ENCODE measurements around the gene SCNN1B.

The SCNN1B gene

DNA sequence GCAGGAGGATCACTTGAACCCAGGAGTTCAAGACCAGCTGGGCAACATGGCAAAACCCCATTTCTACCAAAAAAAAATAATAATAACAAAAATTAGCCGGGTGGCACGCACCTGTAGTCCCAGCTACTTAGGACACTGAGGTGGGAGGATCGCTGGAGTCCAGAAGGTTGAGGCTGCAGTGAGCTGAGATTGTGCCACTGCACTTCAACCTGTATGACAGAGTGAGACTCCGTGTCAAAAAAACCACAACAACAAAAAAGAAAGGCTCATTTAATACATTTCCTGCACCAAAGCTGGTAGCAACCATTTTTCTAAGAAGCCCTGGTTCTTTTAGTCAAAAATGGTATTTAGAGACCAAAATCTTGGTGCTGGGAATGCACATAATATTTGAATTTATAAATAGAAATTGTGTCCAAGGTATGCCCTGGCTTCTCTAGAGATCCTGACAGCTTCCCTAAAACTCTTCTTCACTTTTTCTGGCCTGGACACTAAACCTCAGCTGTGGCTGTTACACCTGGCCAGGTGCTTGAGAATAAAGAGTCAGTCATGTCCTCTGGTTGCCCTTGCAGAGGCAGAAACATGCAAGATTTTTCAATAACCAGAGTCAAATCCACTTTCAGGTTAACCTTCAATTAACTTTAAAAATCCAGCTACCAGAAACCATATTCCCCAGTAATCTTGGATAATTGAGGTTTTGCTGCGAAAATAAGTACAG, 35.9 kb downstream of the SCNN1B start:
- no peaks in the 10 kb centered on the region for H3K9me3 ChIP-seq (ENCODE audit: control insufficient read depth, low read length)
- WGBS, 2 experiments (ENCODE audit: insufficient coverage in 2 of 2) = 89 to 90% methylated on average over 2 to 4 of the region's 5 CpGs
- no peaks in the 10 kb centered on the region for H3K36me3 ChIP-seq (ENCODE audit: control insufficient read depth, insufficient read depth, low read length)
- H3K4me3 ChIP-seq (ENCODE audit: extremely low read depth, insufficient read depth, low read length, poor library complexity, severe bottlenecking) = no peak overlapping the region
- H3K27ac ChIP-seq (ENCODE audit: low read depth, low read length, severe bottlenecking) = no peak overlapping the region
- H3K4me1 ChIP-seq (ENCODE audit: control insufficient read depth, insufficient read depth, low read length, poor library complexity, severe bottlenecking) = no peaks in the 10 kb centered on the region

- Histone ChIP-seq H3K4me1 (ENCODE audit: control insufficient read depth, insufficient read depth, low read length, poor library complexity, severe bottlenecking) (no peaks in the 10 kb centered on the region), H3K4me3 (ENCODE audit: extremely low read depth, insufficient read depth, low read length, poor library complexity, severe bottlenecking) (no peak overlapping the region), H3K9me3 (ENCODE audit: control insufficient read depth, low read length) (no peaks in the 10 kb centered on the region), H3K36me3 (ENCODE audit: control insufficient read depth, insufficient read depth, low read length) (no peaks in the 10 kb centered on the region), H3K27ac (ENCODE audit: low read depth, low read length, severe bottlenecking) (no peak overlapping the region)
- 86 to 100% methylated on average over 1 to 2 of the region's 3 CpGs for WGBS, 2 experiments (ENCODE audit: insufficient coverage in 2 of 2)
These were observed 37.7 kb downstream of the SCNN1B start for GRCh38 chr16:23339787-23340186.

DNA sequence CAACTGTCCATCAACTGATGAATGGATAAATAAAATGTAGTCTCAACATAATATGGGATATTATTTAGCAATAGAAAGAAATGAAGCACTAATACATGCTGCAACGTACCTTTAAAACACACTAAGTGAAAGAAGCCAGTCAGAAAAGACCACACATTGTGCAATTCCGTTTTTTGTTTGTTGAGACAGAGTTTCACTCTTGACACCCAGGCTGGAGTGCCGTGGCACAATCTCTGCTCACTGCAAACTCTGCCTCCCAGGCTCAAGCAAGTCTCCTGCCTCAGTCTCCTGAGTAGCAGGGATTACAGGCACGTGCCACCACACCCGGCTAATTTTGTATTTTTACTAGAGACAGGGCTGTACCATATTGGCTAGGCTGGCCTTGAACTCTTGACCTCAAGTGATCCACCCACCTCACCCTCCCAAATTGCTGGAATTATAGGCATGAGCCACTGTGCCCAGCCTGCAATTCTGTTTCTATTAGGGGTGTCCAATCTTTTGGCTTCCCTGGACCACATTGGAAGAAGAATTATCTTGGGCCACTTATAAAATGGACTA, 40.1 kb downstream of the SCNN1B start:
- no peaks in the 10 kb centered on the region for H3K36me3 ChIP-seq (ENCODE audit: control insufficient read depth, insufficient read depth, low read length)

GRCh38 chr16:23343643-23344612, 41.8 kb downstream of the SCNN1B start:
- Histone ChIP-seq H3K4me3 (ENCODE audit: extremely low read depth, insufficient read depth, low read length, poor library complexity, severe bottlenecking) (no peak overlapping the region), H3K27ac (ENCODE audit: low read depth, low read length, severe bottlenecking) (no peak overlapping the region), H3K4me1 (ENCODE audit: control insufficient read depth, insufficient read depth, low read length, poor library complexity, severe bottlenecking) (no peaks in the 10 kb centered on the region), H3K9me3 (ENCODE audit: control insufficient read depth, low read length) (no peaks in the 10 kb centered on the region), H3K36me3 (ENCODE audit: control insufficient read depth, insufficient read depth, low read length) (no peaks in the 10 kb centered on the region)
- 68 to 75% methylated on average over 1 to 4 of the region's 5 CpGs for WGBS, 2 experiments (ENCODE audit: insufficient coverage in 2 of 2)

More for the DNA sequence above, 40.1 kb downstream of the SCNN1B start:
- no peak overlapping the region for H3K27ac ChIP-seq (ENCODE audit: low read depth, low read length, severe bottlenecking)
- H3K4me1 ChIP-seq (ENCODE audit: control insufficient read depth, insufficient read depth, low read length, poor library complexity, severe bottlenecking) = no peaks in the 10 kb centered on the region
- H3K4me3 ChIP-seq (ENCODE audit: extremely low read depth, insufficient read depth, low read length, poor library complexity, severe bottlenecking) = no peak overlapping the region
- 83 to 93% methylated on average over 3 to 4 of the region's 5 CpGs for WGBS, 2 experiments (ENCODE audit: insufficient coverage in 2 of 2)
- H3K9me3 ChIP-seq (ENCODE audit: control insufficient read depth, low read length) = no peaks in the 10 kb centered on the region

DNA sequence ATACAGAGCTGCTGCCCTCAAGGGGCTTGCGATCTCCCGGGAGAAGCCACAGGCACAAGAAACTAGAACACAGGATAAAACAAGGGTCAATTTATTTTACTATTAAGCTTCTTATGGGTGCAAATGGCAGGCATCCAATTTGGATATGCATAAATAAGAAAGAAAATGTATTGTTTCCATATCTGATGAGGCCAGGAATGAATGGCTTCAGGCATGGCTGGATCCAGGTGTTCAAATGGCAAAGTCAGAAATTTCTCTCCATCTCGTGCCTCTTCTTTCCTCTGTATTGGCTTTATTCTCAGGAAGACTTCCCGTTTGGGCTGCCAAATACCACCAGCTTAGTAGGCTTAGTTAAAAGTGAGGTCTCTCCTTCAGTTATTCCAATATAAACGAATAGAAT, 43.1 kb downstream of the SCNN1B start:
- H3K27ac ChIP-seq (ENCODE audit: low read depth, low read length, severe bottlenecking) = no peak overlapping the region
- H3K4me3 ChIP-seq (ENCODE audit: extremely low read depth, insufficient read depth, low read length, poor library complexity, severe bottlenecking) = no peak overlapping the region
- H3K4me1 ChIP-seq (ENCODE audit: control insufficient read depth, insufficient read depth, low read length, poor library complexity, severe bottlenecking) = no peaks in the 10 kb centered on the region
- H3K9me3 ChIP-seq (ENCODE audit: control insufficient read depth, low read length) = no peaks in the 10 kb centered on the region
- WGBS, 2 experiments (ENCODE audit: insufficient coverage in 2 of 2) = 90% methylated on average over 2 of the region's 5 CpGs; no CpG with 5 or more reads in 1 of the 2 experiments
- H3K36me3 ChIP-seq (ENCODE audit: control insufficient read depth, insufficient read depth, low read length) = no peaks in the 10 kb centered on the region

DNA sequence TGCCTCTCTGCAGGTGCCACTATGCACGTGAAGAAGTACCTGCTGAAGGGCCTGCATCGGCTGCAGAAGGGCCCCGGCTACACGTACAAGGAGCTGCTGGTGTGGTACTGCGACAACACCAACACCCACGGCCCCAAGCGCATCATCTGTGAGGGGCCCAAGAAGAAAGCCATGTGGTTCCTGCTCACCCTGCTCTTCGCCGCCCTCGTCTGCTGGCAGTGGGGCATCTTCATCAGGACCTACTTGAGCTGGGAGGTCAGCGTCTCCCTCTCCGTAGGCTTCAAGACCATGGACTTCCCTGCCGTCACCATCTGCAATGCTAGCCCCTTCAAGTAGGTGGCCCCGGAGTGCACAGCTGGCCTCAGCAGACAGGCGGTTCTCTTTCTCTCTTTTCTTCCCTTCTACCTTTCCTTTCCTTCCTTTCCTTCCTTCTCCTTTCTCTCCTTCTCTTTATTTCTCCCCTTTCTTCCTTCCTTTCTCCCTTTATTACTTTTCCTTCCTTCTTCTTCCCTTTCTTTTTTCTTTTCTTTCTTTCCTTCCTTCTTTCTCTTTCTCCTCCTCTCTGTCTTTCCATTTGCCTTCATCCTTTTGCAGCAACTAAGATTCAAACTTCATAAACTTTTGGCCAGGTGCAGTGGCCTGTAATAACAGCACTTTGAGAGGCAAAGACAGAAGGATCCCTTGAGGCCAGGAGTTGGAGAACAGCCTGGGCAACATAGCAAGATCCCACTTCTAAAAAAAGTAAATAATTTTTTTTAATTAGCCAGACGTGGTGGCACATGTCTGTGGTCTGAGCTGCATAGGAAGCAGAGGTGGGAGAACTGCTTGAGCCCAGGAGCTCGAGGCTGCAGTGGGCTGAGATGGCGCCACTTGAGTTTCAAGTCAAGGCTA, 46.7 kb downstream of the SCNN1B start:
- Histone ChIP-seq H3K27ac (ENCODE audit: low read depth, low read length, severe bottlenecking) (no peak overlapping the region), H3K4me3 (ENCODE audit: extremely low read depth, insufficient read depth, low read length, poor library complexity, severe bottlenecking) (no peak overlapping the region), H3K9me3 (ENCODE audit: control insufficient read depth, low read length) (no peaks in the 10 kb centered on the region), H3K36me3 (ENCODE audit: control insufficient read depth, insufficient read depth, low read length) (no peaks in the 10 kb centered on the region), H3K4me1 (ENCODE audit: control insufficient read depth, insufficient read depth, low read length, poor library complexity, severe bottlenecking) (no peaks in the 10 kb centered on the region)
- WGBS, 2 experiments (ENCODE audit: insufficient coverage in 2 of 2) = 66 to 67% methylated on average over 12 to 17 of the region's 18 CpGs

DNA sequence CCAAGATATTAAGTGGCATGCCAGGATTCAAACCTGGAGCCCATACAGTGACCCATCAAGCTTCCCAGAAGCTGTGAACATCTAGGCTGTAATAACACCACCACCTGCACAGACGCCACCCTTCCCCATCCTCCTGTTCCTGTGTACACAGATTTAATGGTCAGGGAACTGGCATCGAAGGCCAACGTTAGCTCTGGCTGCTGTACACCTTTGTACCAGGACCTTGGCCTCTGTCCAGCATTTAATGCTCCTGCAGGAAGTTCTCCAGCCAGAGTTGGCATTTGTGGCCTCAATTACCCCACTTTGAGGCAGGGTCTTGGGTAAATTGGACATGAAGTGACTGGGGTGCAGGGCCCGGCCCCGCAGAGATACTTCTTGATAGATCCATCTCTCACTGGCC, 49.3 kb downstream of the SCNN1B start:
- no peak overlapping the region for H3K4me3 ChIP-seq (ENCODE audit: extremely low read depth, insufficient read depth, low read length, poor library complexity, severe bottlenecking)
- WGBS, 2 experiments (ENCODE audit: insufficient coverage in 2 of 2) = 81 to 97% methylated on average over 4 to 5 of the region's 5 CpGs
- H3K36me3 ChIP-seq (ENCODE audit: control insufficient read depth, insufficient read depth, low read length) = no peaks in the 10 kb centered on the region
- H3K27ac ChIP-seq (ENCODE audit: low read depth, low read length, severe bottlenecking) = no peak overlapping the region
- no peaks in the 10 kb centered on the region for H3K4me1 ChIP-seq (ENCODE audit: control insufficient read depth, insufficient read depth, low read length, poor library complexity, severe bottlenecking)
- H3K9me3 ChIP-seq (ENCODE audit: control insufficient read depth, low read length) = no peaks in the 10 kb centered on the region

- H3K27ac ChIP-seq (ENCODE audit: low read depth, low read length, severe bottlenecking) = no peak overlapping the region
- H3K36me3 ChIP-seq (ENCODE audit: control insufficient read depth, insufficient read depth, low read length) = no peaks in the 10 kb centered on the region
- H3K9me3 ChIP-seq (ENCODE audit: control insufficient read depth, low read length) = no peaks in the 10 kb centered on the region
- H3K4me3 ChIP-seq (ENCODE audit: extremely low read depth, insufficient read depth, low read length, poor library complexity, severe bottlenecking) = no peak overlapping the region
- H3K4me1 ChIP-seq (ENCODE audit: control insufficient read depth, insufficient read depth, low read length, poor library complexity, severe bottlenecking) = no peaks in the 10 kb centered on the region
These were observed 51.3 kb downstream of the SCNN1B start for GRCh38 chr16:23353440-23353839.

DNA sequence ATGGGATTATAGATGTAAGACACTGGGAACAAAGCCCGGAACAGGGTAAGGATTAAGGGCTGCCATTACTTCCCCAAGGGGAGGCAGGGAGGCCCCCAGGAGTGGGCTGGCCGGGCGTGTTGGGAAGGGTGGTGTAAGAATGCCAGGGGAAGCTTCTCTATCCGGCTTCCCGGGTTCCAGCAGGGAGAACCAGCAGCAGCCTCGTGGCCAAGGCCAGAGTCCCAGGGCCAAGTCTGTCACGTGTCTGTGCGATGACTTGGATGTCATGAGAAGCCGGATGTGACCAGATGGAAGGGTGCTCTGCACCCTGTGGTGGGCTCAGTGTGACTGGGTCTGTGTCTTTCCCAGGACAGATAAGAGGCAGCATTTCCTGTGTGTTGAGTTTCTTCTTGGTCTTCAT, 52.1 kb downstream of the SCNN1B start:
- Histone ChIP-seq H3K4me1 (ENCODE audit: control insufficient read depth, insufficient read depth, low read length, poor library complexity, severe bottlenecking) (no peaks in the 10 kb centered on the region), H3K36me3 (ENCODE audit: control insufficient read depth, insufficient read depth, low read length) (no peaks in the 10 kb centered on the region), H3K27ac (ENCODE audit: low read depth, low read length, severe bottlenecking) (no peak overlapping the region), H3K9me3 (ENCODE audit: control insufficient read depth, low read length) (no peaks in the 10 kb centered on the region), H3K4me3 (ENCODE audit: extremely low read depth, insufficient read depth, low read length, poor library complexity, severe bottlenecking) (no peak overlapping the region)
- WGBS, 2 experiments (ENCODE audit: insufficient coverage in 2 of 2) = 79 to 81% methylated on average over 6 of the region's 9 CpGs

DNA sequence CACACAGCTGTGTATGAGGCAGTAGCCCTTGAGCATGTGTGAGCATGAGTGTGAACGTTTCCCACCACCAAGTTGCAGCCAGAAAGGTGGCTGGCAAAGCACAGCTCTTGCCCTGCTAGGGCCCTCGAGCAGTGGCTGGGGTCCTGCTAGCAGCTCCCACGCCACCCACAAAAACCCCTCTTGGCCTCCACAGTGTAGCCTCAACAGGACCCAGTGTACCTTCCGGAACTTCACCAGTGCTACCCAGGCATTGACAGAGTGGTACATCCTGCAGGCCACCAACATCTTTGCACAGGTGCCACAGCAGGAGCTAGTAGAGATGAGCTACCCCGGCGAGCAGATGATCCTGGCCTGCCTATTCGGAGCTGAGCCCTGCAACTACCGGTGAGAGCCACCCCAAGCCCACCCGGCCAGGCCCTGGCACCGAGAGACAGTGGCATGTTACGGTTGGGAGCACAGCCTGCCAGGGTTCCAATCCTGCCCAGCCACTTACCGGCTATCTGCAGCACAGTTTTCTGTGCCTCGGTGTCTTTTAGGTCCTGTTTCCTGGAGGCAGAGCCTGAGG, 53.1 kb downstream of the SCNN1B start:
- WGBS, 2 experiments (ENCODE audit: insufficient coverage in 2 of 2) = 88 to 95% methylated on average over 13 of the region's 13 CpGs

More for the DNA sequence above, 53.1 kb downstream of the SCNN1B start:
- no peaks in the 10 kb centered on the region for H3K9me3 ChIP-seq (ENCODE audit: control insufficient read depth, low read length)
- H3K36me3 ChIP-seq (ENCODE audit: control insufficient read depth, insufficient read depth, low read length) = no peaks in the 10 kb centered on the region
- no peak overlapping the region for H3K4me3 ChIP-seq (ENCODE audit: extremely low read depth, insufficient read depth, low read length, poor library complexity, severe bottlenecking)
- H3K27ac ChIP-seq (ENCODE audit: low read depth, low read length, severe bottlenecking) = no peak overlapping the region
- no peaks in the 10 kb centered on the region for H3K4me1 ChIP-seq (ENCODE audit: control insufficient read depth, insufficient read depth, low read length, poor library complexity, severe bottlenecking)

All from mesodermal cell (in vitro differentiated cells).